CD4-positive, alpha-beta T cell treated with Interleukin-4 for 1 hour (primary cell): ENCODE data around the gene SLC5A3.

ENCODE experiments used
- DNase-seq, 2 donors: peaks; one replicate each; pipeline ENCODE4 v3.0.0-alpha.2; 2020 to 2022

SLC5A3 gene

GRCh38 chr21:34072145-34073031, 990 bp upstream of the SLC5A3 start:
- no peak for DNase-seq

- peak in 1 of 2 donors; percentile 42 for DNase-seq
Measured at GRCh38 chr21:34073749-34074282, 438 bp downstream of the SLC5A3 start.

- peak in 1 of 2 donors; percentile 24 for DNase-seq
Measured at GRCh38 chr21:34074283-34075090, 1.1 kb downstream of the SLC5A3 start.

- no peak for DNase-seq
Measured at GRCh38 chr21:34075091-34075425, 1.7 kb downstream of the SLC5A3 start.

- no peak for DNase-seq
Measured at GRCh38 chr21:34075760-34076660, 2.6 kb downstream of the SLC5A3 start.

GRCh38 chr21:34076835-34077234, 3.5 kb downstream of the SLC5A3 start:
- no peak for DNase-seq

GRCh38 chr21:34077888-34078287, 4.5 kb downstream of the SLC5A3 start:
- no peak for DNase-seq

- DNase-seq: peak in 1 of 2 donors; percentile 29
Measured at GRCh38 chr21:34078915-34079314, 5.5 kb downstream of the SLC5A3 start.

- DNase-seq: no peak
Measured at GRCh38 chr21:34080710-34081109, 7.3 kb downstream of the SLC5A3 start.

GRCh38 chr21:34082769-34083168, 9.4 kb downstream of the SLC5A3 start:
- DNase-seq: no peak

GRCh38 chr21:34083357-34083756, 10.0 kb downstream of the SLC5A3 start:
- no peak for DNase-seq

- DNase-seq: no peak
Measured at GRCh38 chr21:34085129-34085528, 11.8 kb downstream of the SLC5A3 start.

- no peak for DNase-seq
Measured at GRCh38 chr21:34086887-34087306, 13.5 kb downstream of the SLC5A3 start.

- DNase-seq: no peak
Measured at GRCh38 chr21:34088752-34089151, 15.4 kb downstream of the SLC5A3 start.

- DNase-seq: no peak
Measured at GRCh38 chr21:34091032-34091431, 17.7 kb downstream of the SLC5A3 start.

GRCh38 chr21:34091607-34092006, 18.2 kb downstream of the SLC5A3 start:
- no peak for DNase-seq

GRCh38 chr21:34092262-34092921, 19.0 kb downstream of the SLC5A3 start:
- DNase-seq: no peak

- no peak for DNase-seq
Measured at GRCh38 chr21:34093083-34093482, 19.7 kb downstream of the SLC5A3 start.

- DNase-seq: no peak
Measured at GRCh38 chr21:34094949-34095348, 21.6 kb downstream of the SLC5A3 start.

GRCh38 chr21:34097442-34097841, 24.1 kb downstream of the SLC5A3 start:
- no peak for DNase-seq

GRCh38 chr21:34100337-34100736, 27.0 kb downstream of the SLC5A3 start:
- no peak for DNase-seq

- no peak for DNase-seq
Measured at GRCh38 chr21:34100790-34101189, 27.4 kb downstream of the SLC5A3 start.
